ENCODE data around the gene CLBA1. TPM values are rescaled to one million over a fixed set of nuclear protein-coding genes. Genes with fewer than 3 reads are reported as not detected.

The CLBA1 gene
- total RNA-seq, 1 donor from 2014 or later: 7.7 TPM

DNA sequence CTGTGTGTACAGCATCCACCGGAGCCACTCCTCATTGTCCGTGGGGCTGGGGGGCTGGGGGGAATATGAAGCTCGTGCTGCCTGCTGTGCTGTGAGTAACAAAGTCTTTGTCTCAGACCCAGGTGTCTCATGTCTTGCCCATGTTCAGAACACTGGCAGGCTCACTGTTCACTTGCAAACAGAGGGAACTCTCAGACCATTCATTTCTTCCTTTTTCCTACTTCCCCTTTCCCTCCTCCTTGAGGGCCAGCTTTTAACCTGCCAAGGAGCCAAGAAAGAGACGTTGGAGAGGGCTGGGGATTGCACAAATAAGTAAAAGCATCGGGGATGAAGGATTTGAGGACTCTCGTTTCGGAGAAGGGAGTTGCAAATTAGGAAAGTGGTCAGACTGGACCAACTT is 58.1 kb downstream of the CLBA1 start:
- H3K9me3 Mint-ChIP-seq (ENCODE audit: unreplicated experiment): no peaks in the 10 kb centered on the region
- peaks cover 5% of the 10 kb centered on the region for H3K27me3 Mint-ChIP-seq (ENCODE audit: unreplicated experiment)
- H3K4me1 Mint-ChIP-seq (ENCODE audit: unreplicated experiment): peaks cover 6% of the 10 kb centered on the region
- no peaks in the 10 kb centered on the region for H3K36me3 Mint-ChIP-seq (ENCODE audit: unreplicated experiment)
- TF ChIP-seq, protein P1, sequence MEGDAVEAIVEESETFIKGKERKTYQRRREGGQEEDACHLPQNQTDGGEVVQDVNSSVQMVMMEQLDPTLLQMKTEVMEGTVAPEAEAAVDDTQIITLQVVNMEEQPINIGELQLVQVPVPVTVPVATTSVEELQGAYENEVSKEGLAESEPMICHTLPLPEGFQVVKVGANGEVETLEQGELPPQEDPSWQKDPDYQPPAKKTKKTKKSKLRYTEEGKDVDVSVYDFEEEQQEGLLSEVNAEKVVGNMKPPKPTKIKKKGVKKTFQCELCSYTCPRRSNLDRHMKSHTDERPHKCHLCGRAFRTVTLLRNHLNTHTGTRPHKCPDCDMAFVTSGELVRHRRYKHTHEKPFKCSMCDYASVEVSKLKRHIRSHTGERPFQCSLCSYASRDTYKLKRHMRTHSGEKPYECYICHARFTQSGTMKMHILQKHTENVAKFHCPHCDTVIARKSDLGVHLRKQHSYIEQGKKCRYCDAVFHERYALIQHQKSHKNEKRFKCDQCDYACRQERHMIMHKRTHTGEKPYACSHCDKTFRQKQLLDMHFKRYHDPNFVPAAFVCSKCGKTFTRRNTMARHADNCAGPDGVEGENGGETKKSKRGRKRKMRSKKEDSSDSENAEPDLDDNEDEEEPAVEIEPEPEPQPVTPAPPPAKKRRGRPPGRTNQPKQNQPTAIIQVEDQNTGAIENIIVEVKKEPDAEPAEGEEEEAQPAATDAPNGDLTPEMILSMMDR (IDR thresholded peaks at IDR 0.05): no peak
- H3K4me3 Mint-ChIP-seq (ENCODE audit: unreplicated experiment): no peak overlapping the region
- H3K27ac Mint-ChIP-seq (ENCODE audit: unreplicated experiment): no peak overlapping the region
- no peak for DNase-seq (ENCODE audit: extremely low spot score, unreplicated experiment)

Other genes with a start within 250 kb of the CLBA1 start
- gene SIVA1, start 232.6 kb upstream of the CLBA1 start, total RNA-seq: 50.1 and 52.3 TPM in 2 replicates
- gene AKT1, start 190.0 kb upstream of the CLBA1 start, total RNA-seq: 157 and 160 TPM in 2 replicates
- gene ZBTB42, start 184.7 kb upstream of the CLBA1 start, total RNA-seq: 2.7 and 3.1 TPM in 2 replicates
- gene CEP170B, start 120.5 kb upstream of the CLBA1 start, total RNA-seq: 26.4 and 26.5 TPM in 2 replicates
- gene PLD4, start 60.9 kb upstream of the CLBA1 start, total RNA-seq: 0.05 and 0.18 TPM in 2 replicates
- gene AHNAK2, start 7.4 kb upstream of the CLBA1 start, total RNA-seq: 145 and 183 TPM in 2 replicates
- 14.6 and 17.4 TPM in 2 replicates for gene CDCA4, start 35.3 kb downstream of the CLBA1 start, total RNA-seq
- 0.16 and 0.24 TPM in 2 replicates for gene GPR132, start 79.6 kb downstream of the CLBA1 start, total RNA-seq
- gene JAG2, start 183.0 kb downstream of the CLBA1 start, total RNA-seq: 5.7 and 7.5 TPM in 2 replicates
- gene NUDT14, start 195.5 kb downstream of the CLBA1 start, total RNA-seq: 38.4 and 39.1 TPM in 2 replicates

Data from osteocyte (in vitro differentiated cells).